GM12878 (cell line): ENCODE measurements around the gene ZNF354B. TPM values are rescaled to one million over a fixed set of nuclear protein-coding genes. Genes with fewer than 3 reads are reported as not detected.
A peak's percentile ranks its signal among the peaks of the same experiment; 100 is the strongest.

Experiments used
- ATF3 ChIP-seq: IDR thresholded peaks from 2 replicates; pipeline ENCODE4 v1.6.1; 2011; ENCODE audit warnings: low read depth, mild to moderate bottlenecking, low read length, moderate library complexity, borderline replicate concordance; ENCODE audit errors: extremely low read depth
- ATF7 ChIP-seq: fragments of 450-650 bp; IDR thresholded peaks from 2 replicates; pipeline ENCODE4 v1.6.1; 2016; ENCODE audit warnings: low read depth, mild to moderate bottlenecking
- CBX5 ChIP-seq: sonication (generic); IDR thresholded peaks from 2 replicates; pipeline ENCODE4 v1.6.1; 2016; ENCODE audit warnings: low read depth, moderate library complexity, mild to moderate bottlenecking, inconsistent platforms
- CEBPB ChIP-seq, 2 experiments: fragments of 150-350 bp in 1 of 2; IDR thresholded peaks; 2 replicates each; pipeline ENCODE4 v1.6.1; 2012 to 2014; ENCODE audit warnings: low read depth in 2 of 2, low read length in 2 of 2, borderline replicate concordance in 1 of 2, inconsistent platforms in 1 of 2
- CREB1 ChIP-seq: IDR thresholded peaks from 2 replicates; pipeline ENCODE4 v1.6.1; 2012; ENCODE audit warnings: low read depth, mild to moderate bottlenecking, inconsistent platforms
- ELK1 ChIP-seq: IDR thresholded peaks from 2 replicates; pipeline ENCODE4 v1.6.1; 2012; ENCODE audit warnings: low read depth, low read length, improper control_type of control experiment
- EP300 ChIP-seq, 2 experiments: fragments of 150-350 bp in 1 of 2; IDR thresholded peaks; 2 replicates each; pipeline ENCODE4 v1.6.1; 2011 to 2012; ENCODE audit warnings: low read depth in 2 of 2, low read length in 2 of 2, borderline replicate concordance in 1 of 2, improper control_type of control experiment in 1 of 2, inconsistent platforms in 1 of 2; ENCODE audit not compliant: control insufficient read depth in 1 of 2
- ESRRA ChIP-seq: IDR thresholded peaks from 2 replicates; pipeline ENCODE4 v1.6.1; 2012; ENCODE audit warnings: mild to moderate bottlenecking, low read length, improper control_type of control experiment
- GATAD2B ChIP-seq: fragments of 450-650 bp; conservative IDR thresholded peaks from 2 replicates; pipeline ENCODE4 v1.6.1; 2017; ENCODE audit warnings: low read depth, mild to moderate bottlenecking, moderate library complexity
- HCFC1 ChIP-seq: fragments of 150-350 bp; IDR thresholded peaks from 2 replicates; pipeline ENCODE4 v1.6.1; 2014; ENCODE audit warnings: low read length
- HSF1 ChIP-seq: fragments of 150-350 bp; IDR thresholded peaks from 2 replicates; pipeline ENCODE4 v1.6.1; 2014; ENCODE audit warnings: mild to moderate bottlenecking, low read depth, low read length
- JUNB ChIP-seq: IDR thresholded peaks from 2 replicates; pipeline ENCODE4 v1.6.1; 2016; ENCODE audit warnings: antibody characterized with exemption, mild to moderate bottlenecking
- LARP7 ChIP-seq: fragments of 450-650 bp; IDR thresholded peaks from 2 replicates; pipeline ENCODE4 v1.6.1; 2017; ENCODE audit warnings: mild to moderate bottlenecking
- NFYB ChIP-seq: IDR thresholded peaks from 2 replicates; pipeline ENCODE4 v1.6.1; 2011; ENCODE audit warnings: low read depth, mild to moderate bottlenecking, low read length, improper control_type of control experiment, moderate library complexity; ENCODE audit not compliant: insufficient read depth
- PAX5 ChIP-seq: IDR thresholded peaks from 2 replicates; pipeline ENCODE4 v1.6.1; 2011; ENCODE audit warnings: low read depth, low read length, borderline replicate concordance
- RB1 ChIP-seq: fragments of 450-650 bp; formaldehyde crosslinking; IDR thresholded peaks from 2 replicates; pipeline ENCODE4 v1.6.1; 2017; ENCODE audit warnings: mild to moderate bottlenecking, borderline replicate concordance
- TCF12 ChIP-seq: IDR thresholded peaks from 2 replicates; pipeline ENCODE4 v1.6.1; 2011; ENCODE audit warnings: low read depth, mild to moderate bottlenecking, low read length
- USF1 ChIP-seq: IDR thresholded peaks from 2 replicates; pipeline ENCODE4 v1.6.1; 2011; ENCODE audit warnings: borderline replicate concordance, low read depth, mild to moderate bottlenecking, moderate library complexity, mixed read lengths, low read length; ENCODE audit not compliant: insufficient read depth; ENCODE audit errors: extremely low read length
- ZBTB11 ChIP-seq: fragments of 450-650 bp; formaldehyde crosslinking; IDR thresholded peaks from 2 replicates; pipeline ENCODE4 v1.5.0; 2022; ENCODE audit warnings: mild to moderate bottlenecking, missing genetic modification characterization
- ZNF24 ChIP-seq: fragments of 450-650 bp; IDR thresholded peaks from 2 replicates; pipeline ENCODE4 v1.6.1; 2017; ENCODE audit warnings: antibody characterized with exemption, mild to moderate bottlenecking
- ZNF384 ChIP-seq: IDR thresholded peaks from 2 replicates; pipeline ENCODE4 v1.6.1; 2012; ENCODE audit warnings: low read depth, mild to moderate bottlenecking, low read length, improper control_type of control experiment, borderline replicate concordance
- ZNF622 ChIP-seq: fragments of 450-650 bp; IDR thresholded peaks from 2 replicates; pipeline ENCODE4 v1.6.1; 2017; ENCODE audit warnings: mild to moderate bottlenecking, inconsistent platforms
- polyA plus RNA-seq, 11 experiments: library from polyadenylated mRNA; depleted of rRNA in 4 of 11; unstranded in 6 of 11; stranded (reverse) in 5 of 11; fragments of >200 nt; fragmentation: Nextera tagmentation in 4 of 11; fragmentation: Illumina TruSeq in 1 of 11; extraction: Ambion mirVana in 4 of 11; extraction: Trizol in 1 of 11; gene quantifications; 1 replicate in 1 of 11; 2 replicates in 10 of 11; pipeline versions ENCODE4 v1.2.1 to v1.2.3, GENCODE V29; 2011 to 2016; ENCODE audit warnings: inconsistent platforms in 2 of 11, missing spikeins in 2 of 11, low read depth in 1 of 11
- total RNA-seq, 4 experiments: library from RNA; depleted of rRNA in 3 of 4; stranded (reverse); fragments of >200 nt in 3 of 4; fragmentation: Illumina TruSeq in 1 of 4; extraction: Trizol in 1 of 4; gene quantifications; 2 replicates each; pipeline versions ENCODE4 v1.2.1 to v1.2.3, GENCODE V29; 2013 to 2021

Gene ZNF354B
- total and polyA plus RNA-seq, 10 of the 15 experiments (the other 5 are each of a cell fraction or from before 2014, with no cell fraction given) = 0.64 to 11.1 (median 4.9) TPM

- no peak for TF ChIP-seq JUNB
- peak; percentile 67; the same call in 1 of the 2 replicates for TF ChIP-seq CREB1
- TF ChIP-seq ZNF384 = no peak
- no peak for TF ChIP-seq HSF1
- TF ChIP-seq TCF12 = peak; percentile 64; the same call in 1 of the 2 replicates
- no peak for TF ChIP-seq ZNF622
- TF ChIP-seq CBX5 = peak; percentile 64; the same call in 1 of the 2 replicates
- no peak for TF ChIP-seq ZBTB11 (CRISPR knock-in tag)
- peak; percentile 89; the same call in 1 of the 2 replicates for TF ChIP-seq GATAD2B
- 0 out of 2 replicates have a peak, but pooled peaks have one; percentile 40 for TF ChIP-seq ZNF24
- TF ChIP-seq HCFC1 = peak; percentile 96
- no peak for TF ChIP-seq RB1
- no peak for TF ChIP-seq PAX5
- TF ChIP-seq ATF7 = no peak
- 0 out of 2 replicates have a peak, but pooled peaks have one; percentile 41 for TF ChIP-seq NFYB
- TF ChIP-seq ELK1 = 0 out of 2 replicates have a peak, but pooled peaks have one; percentile 47
- no peak for TF ChIP-seq CEBPB (IDR thresholded peaks at IDR 0.05; ENCODE audit: borderline replicate concordance in 1 of 2, low read depth in 2 of 2, low read length in 2 of 2)
- TF ChIP-seq LARP7 = peak; percentile 94
- no peak for TF ChIP-seq ESRRA
- 0 out of 2 replicates have a peak, but pooled peaks have one; percentile 20 for TF ChIP-seq ATF3
- TF ChIP-seq EP300 (IDR thresholded peaks at IDR 0.05; ENCODE audit: borderline replicate concordance in 1 of 2, control insufficient read depth in 1 of 2, low read depth in 2 of 2, low read length in 2 of 2) = no peak
- TF ChIP-seq USF1 = peak; percentile 46
These were observed at the start of gene ZNF354B (continued) for GRCh38 chr5:178859625-178860521.
